ENCODE measurements around the gene TSPEAR. TPM values are rescaled to one million over a fixed set of nuclear protein-coding genes. Genes with fewer than 3 reads are reported as not detected.

Gene TSPEAR
- total and polyA plus RNA-seq, 2 of the 13 experiments (the other 11 are each of a cell fraction or from before 2014, with no cell fraction given): 0.07 to 0.32 TPM

- no peak for TF ChIP-seq ZHX2 (IDR thresholded peaks at IDR 0.05; ENCODE audit: low read depth)
- TF ChIP-seq ZHX2 (CRISPR knock-in tag; IDR thresholded peaks at IDR 0.05; ENCODE audit: borderline replicate concordance): no peak
- TF ChIP-seq SALL1 (CRISPR knock-in tag; IDR thresholded peaks at IDR 0.05): peak; percentile 50
- TF ChIP-seq ZNF431 (CRISPR knock-in tag; IDR thresholded peaks at IDR 0.05; ENCODE audit: borderline replicate concordance, low read depth): no peak
- no peak for TF ChIP-seq TBL1XR1 (IDR thresholded peaks at IDR 0.05; ENCODE audit: borderline replicate concordance, low read length, partially characterized antibody)
- TF ChIP-seq ZFP36L1 (CRISPR knock-in tag; IDR thresholded peaks at IDR 0.05): no peak
- TF ChIP-seq RBM22 (optimal IDR thresholded peaks at IDR 0.05; ENCODE audit: low read length): no peak
- no peak for TF ChIP-seq ZNF224 (CRISPR knock-in tag; IDR thresholded peaks at IDR 0.05)
- no peak for TF ChIP-seq PHB2 (IDR thresholded peaks at IDR 0.05; ENCODE audit: partially characterized antibody)
- no peak for TF ChIP-seq RCOR2 (CRISPR knock-in tag; IDR thresholded peaks at IDR 0.05)
- no peak for TF ChIP-seq ZNF513 (CRISPR knock-in tag; conservative IDR thresholded peaks at IDR 0.05)
- TF ChIP-seq JUNB (CRISPR knock-in tag; IDR thresholded peaks at IDR 0.05; ENCODE audit: borderline replicate concordance): no peak
- no peak for TF ChIP-seq ZNF496 (CRISPR knock-in tag; IDR thresholded peaks at IDR 0.05; ENCODE audit: insufficient replicate concordance)
- TF ChIP-seq ZFP91 (CRISPR knock-in tag; IDR thresholded peaks at IDR 0.05; ENCODE audit: borderline replicate concordance): no peak
- TF ChIP-seq ZNF780A (CRISPR knock-in tag; IDR thresholded peaks at IDR 0.05): no peak
- TF ChIP-seq GRHL1 (CRISPR knock-in tag; conservative IDR thresholded peaks at IDR 0.05): no peak
- TF ChIP-seq ZNF468 (CRISPR knock-in tag; IDR thresholded peaks at IDR 0.05): no peak
- no peak for TF ChIP-seq ZBTB25 (CRISPR knock-in tag; IDR thresholded peaks at IDR 0.05)
- TF ChIP-seq GATAD2A (CRISPR knock-in tag; IDR thresholded peaks at IDR 0.05): 0 out of 2 replicates have a peak, but pooled peaks have one; percentile 23
Measured at GRCh38 chr21:44448651-44449131, 262.7 kb downstream of the TSPEAR start (continued).
